Posterior vena cava (tissue), 2 donors: ENCODE results near the gene TOP3B. TPM values are rescaled to one million over a fixed set of nuclear protein-coding genes. Genes with fewer than 3 reads are reported as not detected.

Experiments used
- DNase-seq: peaks from one replicate; pipeline ENCODE4 v3.0.0-alpha.2; 2020; ENCODE audit warnings: low spot score
- intact Hi-C, 2 donors: fragments of 100-400 bp; cut with DNase I; formaldehyde crosslinking; loops; one replicate each; pipeline versions ENCODE4 v1.14.1 to v1.14.2; 2022 to 2023
- total RNA-seq, 2 donors: library from RNA; stranded (reverse); fragmentation: NEBNext Ultra II Directional; extraction: Animal tissue kit (Norgen Biotek cat#: 25700); gene quantifications; one replicate each; pipeline ENCODE4 v1.2.1, GENCODE V29; 2021
- donor health status: DM: yes; HTN: yes; CAD: no.
- donor health status: DM: yes; HTN: yes; CAD: no.

Gene TOP3B
- total RNA-seq, 2 donors from 2014 or later: 15.2 to 19.3 TPM

DNA sequence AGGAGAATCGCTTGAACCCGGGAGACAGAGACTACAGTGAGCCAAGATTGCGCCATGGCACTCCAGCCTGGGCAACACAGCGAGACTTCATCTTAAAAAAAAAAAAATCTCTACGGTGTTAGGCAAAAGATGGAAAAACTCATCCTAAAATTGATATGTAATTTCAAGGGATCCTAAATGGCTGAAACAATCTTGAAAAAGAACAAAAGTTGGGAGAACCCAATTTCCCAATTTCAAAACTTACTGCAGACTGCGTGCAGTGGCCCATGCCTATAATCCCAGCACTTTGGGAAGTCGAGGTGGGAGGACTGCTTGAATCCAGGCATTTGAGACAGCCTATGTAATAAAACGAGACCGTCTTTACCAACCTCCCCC is 31.7 kb upstream of the TOP3B start:
- intact Hi-C loops: no loop called here
- DNase-seq: no peak

- intact Hi-C loops: no loop called here
- no peak for DNase-seq
Observed at GRCh38 chr22:22013559-22014284, 31.1 kb upstream of the TOP3B start.

- intact Hi-C loops: no loop called here
- no peak for DNase-seq
Observed at GRCh38 chr22:22011964-22012363, 29.4 kb upstream of the TOP3B start.

DNA sequence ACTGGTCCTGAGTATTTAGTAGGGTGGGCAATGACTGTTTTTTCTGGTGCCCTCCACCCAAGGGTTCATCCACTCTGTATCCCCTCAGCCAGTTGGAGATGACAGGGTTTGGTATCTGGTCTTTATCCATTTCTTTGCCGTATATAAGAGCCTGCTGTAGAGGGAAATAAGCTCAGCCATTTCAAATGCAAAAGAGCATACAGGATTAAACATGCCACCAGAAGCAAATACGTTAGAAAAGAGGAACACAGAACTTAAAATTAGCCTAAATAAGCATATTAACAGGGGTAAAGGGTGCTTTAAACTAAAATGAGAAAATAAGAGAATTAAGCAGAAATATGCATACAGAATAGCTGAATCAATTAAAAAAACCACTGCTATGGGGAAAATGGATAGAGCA is 27.8 kb upstream of the TOP3B start:
- intact Hi-C loops: no loop called here
- no peak for DNase-seq

GRCh38 chr22:22009661-22010060 is 27.1 kb upstream of the TOP3B start:
- intact Hi-C loops: no loop called here
- no peak for DNase-seq

DNA sequence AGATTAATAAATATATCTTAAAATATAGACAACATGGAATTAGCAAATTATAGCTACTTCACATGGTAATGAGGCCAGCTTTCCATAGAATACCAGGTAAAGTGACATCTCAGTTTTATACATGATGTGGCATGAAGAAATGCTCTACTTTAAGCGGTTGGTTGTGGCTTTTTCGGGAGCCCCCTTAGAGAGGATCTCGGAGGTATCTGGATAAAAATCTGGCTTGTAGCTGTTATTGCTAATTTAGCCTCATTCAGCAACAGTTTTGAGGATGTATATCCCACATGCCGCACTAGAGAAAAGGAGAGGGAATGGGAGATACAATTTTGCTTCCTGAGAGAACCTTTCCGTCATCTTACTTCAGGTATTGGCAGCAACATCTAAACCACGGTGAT is 24.0 kb upstream of the TOP3B start:
- no peak for DNase-seq
- intact Hi-C loops: no loop called here

GRCh38 chr22:22005945-22006595 is 23.5 kb upstream of the TOP3B start:
- no peak for DNase-seq
- intact Hi-C loops: no loop called here

DNA sequence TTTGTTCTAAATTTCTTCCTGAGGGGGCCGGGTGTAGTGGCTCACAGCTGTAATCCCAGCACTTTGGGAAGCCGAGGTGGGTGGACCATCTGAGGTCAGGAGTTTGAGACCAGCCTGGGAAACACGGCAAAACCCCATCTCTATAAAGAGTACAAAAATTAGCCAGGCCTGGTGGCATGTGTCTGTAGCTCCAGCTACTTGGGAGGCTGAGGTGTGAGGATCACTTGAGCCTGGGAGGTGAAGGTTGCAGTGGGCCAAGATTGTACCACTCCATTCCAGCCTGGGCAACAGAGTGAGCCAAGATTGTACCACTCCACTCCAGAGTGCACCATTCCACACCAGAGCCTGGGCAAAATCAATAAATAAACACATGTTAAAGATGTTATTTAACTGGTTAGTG is 20.6 kb upstream of the TOP3B start:
- no peak for DNase-seq
- intact Hi-C loops: no loop called here

DNA sequence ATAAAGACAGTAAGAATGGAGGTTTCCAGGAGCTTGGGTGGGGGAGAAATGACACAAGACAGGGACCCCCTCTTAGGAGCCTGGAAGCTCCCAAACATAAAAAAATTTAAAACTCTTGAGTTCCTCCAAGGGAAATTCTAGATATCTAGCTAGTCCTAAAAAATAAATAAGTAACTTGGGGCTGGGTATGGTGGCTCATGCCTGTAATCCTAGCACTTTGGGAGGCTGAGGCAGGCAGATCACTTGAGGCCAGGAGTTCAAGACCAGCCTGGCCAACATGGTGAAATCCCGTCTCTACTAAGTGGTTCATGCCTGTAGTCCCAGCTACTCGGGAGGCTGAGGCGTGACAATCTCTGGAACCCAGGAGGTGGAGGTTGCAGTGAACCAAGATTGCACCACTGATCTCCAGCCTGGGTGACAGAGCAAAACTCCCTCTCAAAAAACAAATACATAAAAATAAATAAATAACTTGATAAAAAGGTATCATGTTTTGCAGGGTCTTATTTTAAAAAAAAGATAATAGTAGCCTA is 20.0 kb upstream of the TOP3B start:
- intact Hi-C loops: no loop called here
- DNase-seq: no peak

DNA sequence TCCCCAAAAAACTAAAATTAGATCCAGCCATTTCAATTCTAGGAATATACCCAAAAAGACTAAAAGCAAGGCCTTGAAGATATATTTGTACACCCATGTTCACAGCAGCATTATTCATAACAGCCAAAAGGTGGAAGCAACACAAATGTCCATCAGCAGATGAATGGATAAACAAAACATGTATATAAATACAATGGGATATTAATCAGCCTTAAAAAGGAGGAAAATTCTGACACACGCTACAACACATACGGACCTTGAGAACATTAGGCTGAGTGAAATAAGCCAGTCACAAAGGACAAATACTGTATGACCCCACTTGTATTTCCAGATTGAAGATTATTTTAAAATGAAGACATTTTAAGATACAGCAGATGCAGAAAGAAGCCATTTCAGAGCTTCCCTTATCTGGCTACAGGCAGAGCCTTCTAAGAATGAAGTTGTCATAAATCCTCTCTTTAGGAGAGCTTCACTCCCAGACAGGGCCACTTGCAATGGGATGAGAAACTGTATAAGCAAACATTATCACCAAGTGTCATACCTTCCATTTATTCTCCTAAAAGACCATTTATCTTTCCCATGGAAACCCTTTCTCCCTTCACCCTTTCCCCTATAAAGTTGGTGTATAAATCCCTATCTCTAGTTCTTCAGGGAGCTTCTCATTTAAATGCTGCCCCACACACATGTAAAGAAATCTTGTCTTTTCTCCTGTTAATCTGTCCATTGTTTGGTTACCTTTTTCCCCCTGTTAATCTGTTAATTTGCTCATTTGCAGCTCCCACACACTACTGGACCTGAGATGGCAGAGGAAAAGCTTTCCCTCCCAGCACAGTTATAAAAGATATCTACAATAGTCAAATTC is 19.3 kb upstream of the TOP3B start:
- intact Hi-C loops: no loop called here
- DNase-seq: no peak

GRCh38 chr22:21998595-21999247 is 16.1 kb upstream of the TOP3B start:
- no peak for DNase-seq
- intact Hi-C loops: no loop called here

DNA sequence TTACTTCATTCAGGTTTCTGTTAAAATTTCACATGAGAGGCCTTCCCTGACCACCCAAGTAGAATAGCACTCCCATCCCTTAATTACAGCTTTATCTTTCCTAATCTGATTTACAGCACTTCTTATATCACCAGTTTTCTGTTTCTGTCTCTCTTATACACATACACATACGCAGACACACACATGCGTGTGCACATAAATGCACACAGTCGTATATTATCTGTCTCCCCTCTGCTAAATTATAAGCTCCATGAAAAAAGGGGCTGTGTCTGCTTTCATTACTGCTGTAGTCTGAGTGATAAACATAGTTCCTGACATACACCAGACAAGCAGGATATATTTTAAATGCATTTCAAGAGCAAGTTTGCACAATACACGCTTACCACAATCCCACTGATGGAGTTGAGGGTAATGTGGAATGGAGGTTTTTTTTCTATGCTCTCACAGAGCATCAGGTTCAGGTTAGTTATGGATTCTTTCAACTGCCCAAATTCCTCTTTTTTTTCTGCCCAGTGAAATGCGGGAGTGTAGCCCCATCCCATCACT is 13.7 kb upstream of the TOP3B start:
- intact Hi-C loops: no loop called here
- DNase-seq: no peak

- intact Hi-C loops: no loop called here
- no peak for DNase-seq
Observed at GRCh38 chr22:21995660-21996059, 13.1 kb upstream of the TOP3B start.

DNA sequence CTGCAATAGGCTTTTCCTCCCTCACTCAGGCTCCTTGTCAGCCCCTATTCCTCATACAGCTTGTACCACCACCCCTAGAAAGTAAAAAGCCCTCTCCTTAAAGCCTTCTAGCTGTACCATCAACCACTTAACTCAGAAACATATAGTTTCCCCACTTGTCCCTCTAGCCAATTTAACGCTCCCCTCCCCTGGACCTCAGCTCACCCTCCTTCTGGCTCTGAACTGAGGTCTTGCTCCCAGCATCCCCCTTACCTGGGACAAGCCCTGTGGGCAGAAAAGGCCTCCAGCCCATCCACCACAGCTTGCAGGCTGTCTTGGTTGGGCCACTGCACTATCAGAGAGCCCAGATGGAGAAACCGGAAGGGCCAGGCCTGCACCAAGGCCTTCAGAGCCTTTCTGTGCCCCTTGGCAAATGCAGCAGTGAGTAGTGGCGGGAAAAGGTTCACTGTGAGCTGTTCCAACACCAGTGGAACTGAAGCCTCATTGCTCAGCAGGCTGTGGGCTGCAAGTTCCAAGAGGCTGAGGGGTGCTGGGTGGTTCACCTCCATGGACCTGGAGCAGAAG is 12.4 kb upstream of the TOP3B start:
- no peak for DNase-seq
- intact Hi-C loops: no loop called here

GRCh38 chr22:21992593-21993237 is 10.1 kb upstream of the TOP3B start:
- intact Hi-C loops: no loop called here
- no peak for DNase-seq

DNA sequence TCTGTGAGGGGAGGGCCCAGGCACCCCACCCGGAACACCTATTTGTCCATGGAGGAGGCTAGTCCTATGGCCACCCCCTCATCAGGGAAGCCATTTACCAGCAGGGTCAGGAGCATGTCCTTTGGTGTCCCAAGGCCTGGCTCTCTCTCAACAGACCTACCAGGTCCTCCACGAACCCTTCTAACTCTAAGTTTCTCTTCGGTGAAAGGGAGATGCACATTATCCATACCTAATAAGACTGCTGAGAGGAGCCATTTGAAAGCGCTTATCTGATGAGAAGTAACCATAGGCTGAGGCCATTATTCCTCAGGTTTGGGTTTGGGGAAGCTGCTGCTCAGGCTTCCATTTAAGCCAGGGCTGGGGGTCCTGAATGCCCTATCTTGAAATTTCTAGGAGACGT is 9.2 kb upstream of the TOP3B start:
- DNase-seq: peak; percentile 11
- intact Hi-C loops: no loop called here

GRCh38 chr22:21991304-21991596 is 8.7 kb upstream of the TOP3B start:
- intact Hi-C loops: no loop called here
- DNase-seq: peak; percentile 40

DNA sequence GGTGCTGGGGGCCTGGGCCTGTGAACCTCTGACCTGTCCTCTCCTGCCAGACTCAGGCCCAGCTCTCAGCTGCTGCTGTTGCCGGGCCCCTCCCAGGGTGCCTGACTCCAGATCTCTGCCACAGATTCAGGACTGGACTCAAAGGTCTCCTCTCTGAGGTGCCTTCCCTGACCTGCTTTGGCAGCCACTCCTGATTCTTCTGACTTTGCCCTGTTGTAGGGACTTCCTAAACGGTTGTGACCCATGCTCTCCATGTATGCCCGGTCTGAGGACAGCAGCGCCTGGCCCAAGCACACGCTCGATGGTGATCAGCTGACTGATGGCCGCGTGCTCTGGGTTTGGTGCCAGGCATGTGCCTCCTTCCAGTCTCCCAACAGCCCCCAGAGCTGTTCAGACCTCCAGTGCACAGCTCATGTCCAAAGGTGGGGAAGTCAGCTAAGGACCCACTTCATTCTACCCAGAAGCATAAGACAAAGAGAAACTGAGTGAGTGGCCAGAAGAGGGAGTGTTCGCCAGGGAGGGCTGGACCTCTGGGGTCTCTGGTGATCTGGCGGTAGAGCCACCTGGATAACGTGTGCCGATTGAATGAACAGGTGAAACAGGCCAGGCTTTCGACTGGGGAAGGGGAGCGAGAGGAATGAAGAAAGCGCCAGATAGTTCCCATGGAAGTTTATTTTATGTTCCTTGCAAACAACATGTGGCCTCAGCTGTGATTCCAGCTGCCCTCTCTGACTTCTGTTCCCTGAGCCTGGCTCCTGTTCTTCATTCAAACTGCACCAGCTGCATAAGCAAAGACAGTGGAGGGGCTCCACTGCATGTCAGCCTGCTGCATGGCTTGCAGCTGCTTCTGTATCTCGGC is 8.1 kb upstream of the TOP3B start:
- peak; percentile 30 for DNase-seq

More for the DNA sequence above, 8.1 kb upstream of the TOP3B start:
- intact Hi-C loops: no loop called here
